ENCODE measurements around the gene LOXL1.
A peak's percentile ranks its signal among the peaks of the same experiment; 100 is the strongest.

The LOXL1 gene

GRCh38 chr15:73947651-73948050 is 21.4 kb downstream of the LOXL1 start:
- no peaks in the 10 kb centered on the region for H3K9me3 Mint-ChIP-seq
- H3K36me3 Mint-ChIP-seq (ENCODE audit: low read depth), result peaks cover 37% of the 10 kb centered on the region
- peaks cover 40% of the 10 kb centered on the region for H3K4me1 Mint-ChIP-seq
- H3K27ac Mint-ChIP-seq, result no peak overlapping the region
- DNase-seq, result no peak
- no peak overlapping the region for H3K4me3 Mint-ChIP-seq
- TF ChIP-seq CTCF (IDR thresholded peaks at IDR 0.05), result no peak
- peaks cover 7% of the 10 kb centered on the region for H3K27me3 Mint-ChIP-seq (ENCODE audit: low read depth, poor library complexity)

- Mint-ChIP-seq H3K36me3 (ENCODE audit: low read depth) (peaks cover 37% of the 10 kb centered on the region), H3K4me3 (no peak overlapping the region), H3K4me1 (peaks cover 41% of the 10 kb centered on the region), H3K9me3 (no peaks in the 10 kb centered on the region), H3K27ac (peak overlapping the region; percentile 93), H3K27me3 (ENCODE audit: low read depth, poor library complexity) (peaks cover 7% of the 10 kb centered on the region)
- no peak for TF ChIP-seq CTCF (IDR thresholded peaks at IDR 0.05)
- no peak for DNase-seq
Measured at GRCh38 chr15:73948396-73948795, 22.1 kb downstream of the LOXL1 start.

- peaks cover 41% of the 10 kb centered on the region for H3K4me1 Mint-ChIP-seq
- DNase-seq, result no peak
- H3K36me3 Mint-ChIP-seq (ENCODE audit: low read depth), result peaks cover 37% of the 10 kb centered on the region
- H3K27me3 Mint-ChIP-seq (ENCODE audit: low read depth, poor library complexity), result peaks cover 7% of the 10 kb centered on the region
- H3K27ac Mint-ChIP-seq, result peak overlapping the region; percentile 44
- no peak overlapping the region for H3K4me3 Mint-ChIP-seq
- H3K9me3 Mint-ChIP-seq, result no peaks in the 10 kb centered on the region
- no peak for TF ChIP-seq CTCF (IDR thresholded peaks at IDR 0.05)
Measured at GRCh38 chr15:73948982-73949381, 22.7 kb downstream of the LOXL1 start.

GRCh38 chr15:73949496-73949895 is 23.2 kb downstream of the LOXL1 start:
- peak overlapping the region; percentile 44 for H3K27ac Mint-ChIP-seq
- H3K9me3 Mint-ChIP-seq, result no peaks in the 10 kb centered on the region
- no peak for TF ChIP-seq CTCF (IDR thresholded peaks at IDR 0.05)
- H3K36me3 Mint-ChIP-seq (ENCODE audit: low read depth), result peaks cover 37% of the 10 kb centered on the region
- H3K27me3 Mint-ChIP-seq (ENCODE audit: low read depth, poor library complexity), result peaks cover 7% of the 10 kb centered on the region
- H3K4me1 Mint-ChIP-seq, result peaks cover 41% of the 10 kb centered on the region
- no peak for DNase-seq
- H3K4me3 Mint-ChIP-seq, result no peak overlapping the region

GRCh38 chr15:73950479-73950830 is 24.2 kb downstream of the LOXL1 start:
- peaks cover 9% of the 10 kb centered on the region for H3K27me3 Mint-ChIP-seq (ENCODE audit: low read depth, poor library complexity)
- no peak overlapping the region for H3K27ac Mint-ChIP-seq
- no peak overlapping the region for H3K4me3 Mint-ChIP-seq
- H3K4me1 Mint-ChIP-seq, result peaks cover 41% of the 10 kb centered on the region
- H3K9me3 Mint-ChIP-seq, result no peaks in the 10 kb centered on the region
- no peak for TF ChIP-seq CTCF (IDR thresholded peaks at IDR 0.05)
- no peak for DNase-seq
- H3K36me3 Mint-ChIP-seq (ENCODE audit: low read depth), result peaks cover 32% of the 10 kb centered on the region

GRCh38 chr15:73950831-73951561 is 24.7 kb downstream of the LOXL1 start:
- Mint-ChIP-seq H3K4me1 (peaks cover 41% of the 10 kb centered on the region), H3K27ac (peak overlapping the region; percentile 96), H3K27me3 (ENCODE audit: low read depth, poor library complexity) (peaks cover 9% of the 10 kb centered on the region), H3K36me3 (ENCODE audit: low read depth) (peaks cover 32% of the 10 kb centered on the region), H3K9me3 (no peaks in the 10 kb centered on the region), H3K4me3 (peak overlapping the region; percentile 73)
- peak; percentile 89 for DNase-seq
- peak; percentile 84 for TF ChIP-seq CTCF (IDR thresholded peaks at IDR 0.05)

Data from nephron progenitor cell (in vitro differentiated cells).